HG03066 (cell line): ENCODE measurements around the gene DGKG.

Experiments used
- ATAC-seq: cut with Tn5 transposase; IDR thresholded peaks from one replicate; pipeline ENCODE4 v1.9.1; 2021; ENCODE audit warnings: low read depth; ENCODE audit not compliant: unreplicated experiment

The DGKG gene

DNA sequence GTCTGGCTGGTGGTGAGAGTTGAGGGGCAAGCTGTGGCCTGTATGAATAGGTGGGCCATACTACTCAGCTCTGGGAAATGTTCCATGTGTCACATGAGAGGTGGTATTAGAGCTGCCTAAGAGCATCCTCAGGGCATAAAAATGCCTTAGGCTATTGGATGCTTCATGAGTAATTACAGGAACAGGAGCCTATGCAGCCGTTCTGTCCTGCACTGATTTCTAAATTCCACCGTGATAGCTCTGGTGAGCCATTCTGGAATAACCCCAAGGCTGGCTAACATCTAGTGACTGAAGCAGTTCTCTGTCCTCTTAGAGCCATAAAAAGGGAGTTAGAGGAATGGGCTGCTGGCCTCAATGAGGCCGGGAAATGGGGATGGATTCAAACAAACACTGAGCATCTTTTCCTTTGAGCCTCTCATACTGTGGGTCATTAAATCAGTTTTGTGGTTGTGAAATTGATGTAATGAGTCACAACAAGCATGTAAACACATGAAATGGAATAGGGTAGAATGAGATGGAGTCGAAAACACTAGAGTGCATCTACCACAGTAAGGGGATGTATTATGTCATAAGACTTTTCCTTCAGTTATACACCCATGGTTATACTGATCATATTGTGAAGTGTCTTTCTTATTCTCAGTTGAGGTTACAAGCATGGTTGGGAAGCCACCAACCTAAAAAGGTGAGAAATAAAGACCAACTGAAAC is 41.0 kb downstream of the DGKG start:
- ATAC-seq: no peak

DNA sequence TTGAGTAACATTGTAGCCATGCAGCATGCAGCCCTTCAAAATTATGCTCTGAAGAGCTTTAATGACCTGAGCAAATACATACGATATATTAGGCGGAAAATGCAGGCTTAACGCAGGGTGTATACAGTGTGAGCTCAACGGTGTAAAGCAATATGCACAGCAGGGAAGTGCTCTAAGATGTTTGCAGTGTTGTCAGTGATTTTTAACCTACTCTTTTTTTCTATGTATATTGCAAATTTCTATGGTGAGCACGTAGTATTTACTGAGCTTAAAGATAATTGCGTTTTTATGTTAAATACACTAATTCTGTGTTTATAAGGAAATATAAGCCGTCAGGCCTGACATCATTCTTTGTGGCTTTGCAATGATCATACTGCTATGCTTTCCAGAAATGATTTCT is 42.1 kb downstream of the DGKG start:
- no peak for ATAC-seq

GRCh38 chr3:186318135-186318534 is 43.9 kb downstream of the DGKG start:
- ATAC-seq: no peak

DNA sequence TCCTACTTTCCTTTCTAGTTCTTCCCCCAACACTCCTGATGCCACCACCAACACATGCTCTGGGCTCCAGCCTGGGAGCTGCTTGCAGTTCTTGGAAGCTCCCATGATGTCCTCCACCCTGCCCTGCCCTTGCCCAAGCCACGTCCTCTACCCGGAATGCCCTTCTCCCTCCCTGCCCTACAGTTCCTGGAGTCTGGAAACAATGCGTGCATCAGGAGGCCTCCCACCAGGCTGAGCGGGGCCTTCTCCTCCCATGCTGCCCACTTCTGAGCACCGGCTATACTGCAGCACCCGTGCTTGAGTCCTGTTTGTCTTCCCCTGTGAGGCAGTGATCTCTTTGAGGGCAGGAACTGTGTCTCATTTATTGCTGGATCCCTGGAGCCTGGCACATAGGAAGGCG is 44.6 kb downstream of the DGKG start:
- no peak for ATAC-seq

DNA sequence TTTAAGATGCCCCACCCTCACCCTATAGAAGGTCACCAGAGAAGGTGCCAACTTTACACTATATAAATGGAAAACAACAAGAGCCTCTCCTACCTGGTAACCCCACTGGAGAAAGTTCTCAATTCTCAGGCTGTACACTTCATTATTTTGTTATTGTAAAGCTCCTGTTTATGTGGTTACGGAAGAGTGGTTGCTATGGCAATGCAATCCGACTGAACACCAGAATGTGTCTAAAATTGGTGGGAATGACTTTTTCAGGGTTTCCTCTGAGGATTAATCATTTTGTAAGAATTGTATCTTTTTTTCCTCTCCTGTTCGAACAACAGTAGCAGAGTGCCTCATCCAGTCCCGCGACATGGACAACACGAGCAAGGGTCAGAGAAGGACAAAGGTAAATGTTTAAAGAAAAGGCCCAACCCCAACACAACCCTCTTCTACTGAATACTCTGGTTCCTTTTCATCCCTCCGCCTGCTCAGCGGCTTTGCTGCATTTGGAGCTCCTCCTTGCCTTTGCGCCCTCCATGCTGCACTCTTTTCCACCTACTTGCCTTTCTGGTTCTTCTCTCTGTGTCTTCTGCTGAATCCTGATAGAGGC is 45.3 kb downstream of the DGKG start:
- ATAC-seq: no peak

DNA sequence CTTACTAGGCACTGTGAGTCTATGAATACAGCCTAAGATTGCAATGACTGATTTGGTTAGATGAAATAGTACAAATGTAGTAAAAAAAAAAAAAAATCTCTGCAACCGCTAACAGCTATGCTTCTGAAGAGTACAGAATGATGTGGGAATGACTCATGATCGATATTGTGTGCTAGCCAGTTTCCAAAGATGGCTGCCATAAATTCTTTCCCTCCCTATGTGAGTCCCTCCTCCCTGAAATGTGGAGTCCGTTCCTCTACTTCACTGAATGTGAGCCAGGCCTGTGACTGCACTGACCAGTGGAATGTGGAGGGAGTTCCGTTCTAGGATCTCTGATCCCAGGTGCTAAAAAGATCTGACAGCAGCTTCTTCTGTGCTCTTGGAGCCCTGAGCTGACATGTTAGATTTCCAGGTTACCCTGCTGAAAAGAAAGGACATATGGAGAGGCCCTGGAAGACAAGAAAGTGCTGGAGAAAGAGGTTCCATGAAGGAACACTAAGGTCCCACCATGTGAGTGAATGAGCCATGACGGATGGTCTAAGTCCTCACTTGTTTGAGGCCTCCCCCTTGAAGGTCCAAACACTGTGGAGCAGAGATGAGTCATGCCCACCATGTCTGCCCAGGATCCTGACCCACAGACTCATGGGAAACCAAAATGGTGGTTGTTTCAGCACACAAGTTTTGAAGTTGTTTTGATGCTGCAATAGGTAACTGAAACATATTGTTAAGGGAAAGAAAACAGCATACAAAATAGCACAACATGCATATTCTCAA is 46.3 kb downstream of the DGKG start:
- no peak for ATAC-seq

GRCh38 chr3:186314896-186315295 is 47.1 kb downstream of the DGKG start:
- no peak for ATAC-seq

GRCh38 chr3:186311441-186311840 is 50.6 kb downstream of the DGKG start:
- no peak for ATAC-seq

GRCh38 chr3:186308549-186308948 is 53.5 kb downstream of the DGKG start:
- no peak for ATAC-seq

DNA sequence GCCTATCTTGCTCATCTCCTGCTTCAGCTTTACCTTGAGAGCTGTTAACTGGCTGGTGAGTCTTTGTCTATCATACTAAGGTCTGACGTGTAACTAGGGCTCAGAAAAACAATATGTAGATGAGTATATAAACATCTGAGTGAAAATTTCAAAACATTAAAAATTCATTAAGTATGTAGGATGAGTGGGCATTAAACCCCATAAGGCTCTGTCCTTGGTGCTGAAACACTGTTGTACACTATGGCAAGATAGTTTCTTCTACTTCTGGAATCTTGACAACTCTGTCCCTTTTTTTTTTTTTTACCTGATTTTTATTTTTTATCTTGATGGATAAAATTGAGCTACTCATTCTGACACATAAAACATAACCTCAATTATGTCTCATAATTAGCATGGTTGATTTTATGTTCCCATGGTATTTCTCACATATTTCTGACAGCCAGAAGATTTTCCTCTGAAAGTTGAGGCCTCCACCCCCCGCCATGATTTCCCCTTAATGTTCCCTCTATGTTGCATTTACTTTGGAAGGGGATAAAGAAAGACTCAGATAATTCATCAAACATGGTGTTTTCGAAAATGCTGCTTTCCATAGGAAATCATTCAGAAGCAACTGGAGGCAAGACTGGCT is 54.3 kb downstream of the DGKG start:
- ATAC-seq: no peak

GRCh38 chr3:186305286-186305685 is 56.7 kb downstream of the DGKG start:
- no peak for ATAC-seq

DNA sequence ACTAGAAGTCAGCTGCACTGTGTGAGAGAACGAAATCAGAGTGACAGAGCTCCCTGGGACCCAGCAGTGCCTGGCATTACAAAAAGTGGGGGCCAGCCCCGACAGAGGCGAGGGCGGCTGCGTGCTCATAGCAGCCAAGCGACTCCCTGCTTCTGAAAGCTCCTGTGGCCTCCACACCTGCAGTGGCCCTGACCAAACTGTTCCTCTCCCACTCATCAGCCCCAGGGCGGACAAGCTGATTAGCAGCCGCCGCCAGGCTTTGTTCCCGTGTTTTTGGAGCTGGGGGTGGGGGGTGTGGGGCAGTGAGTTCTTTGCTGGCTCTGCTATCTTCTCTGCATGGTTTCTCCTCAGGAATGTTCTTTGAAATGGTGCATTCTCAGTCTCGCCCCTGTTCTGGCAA is 58.1 kb downstream of the DGKG start:
- no peak for ATAC-seq

- ATAC-seq: no peak
Observed at GRCh38 chr3:186299327-186299726, 62.7 kb downstream of the DGKG start.

GRCh38 chr3:186298876-186299275 is 63.2 kb downstream of the DGKG start:
- no peak for ATAC-seq

DNA sequence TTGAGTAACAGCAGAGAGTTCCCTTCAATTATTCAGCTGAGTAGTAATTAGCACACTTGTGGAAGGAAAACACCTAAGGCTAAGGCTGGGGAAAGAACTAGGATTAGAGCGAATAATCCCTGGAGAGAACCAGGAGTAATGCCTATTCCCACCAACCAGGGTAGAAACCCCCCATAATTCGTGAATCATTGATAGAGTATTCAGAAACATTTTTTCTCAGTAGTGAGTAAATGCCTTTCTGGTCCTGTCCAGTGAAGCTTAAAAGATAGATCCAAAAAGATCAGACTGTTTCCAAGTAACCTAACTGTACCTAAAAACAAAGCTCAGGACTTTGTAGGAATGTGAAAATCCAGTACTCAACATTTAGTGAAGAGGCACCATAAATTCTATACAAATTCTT is 71.2 kb downstream of the DGKG start:
- no peak for ATAC-seq

GRCh38 chr3:186287711-186288110 is 74.3 kb downstream of the DGKG start:
- ATAC-seq: no peak

- ATAC-seq: no peak
Observed at GRCh38 chr3:186286114-186286513, 75.9 kb downstream of the DGKG start.

DNA sequence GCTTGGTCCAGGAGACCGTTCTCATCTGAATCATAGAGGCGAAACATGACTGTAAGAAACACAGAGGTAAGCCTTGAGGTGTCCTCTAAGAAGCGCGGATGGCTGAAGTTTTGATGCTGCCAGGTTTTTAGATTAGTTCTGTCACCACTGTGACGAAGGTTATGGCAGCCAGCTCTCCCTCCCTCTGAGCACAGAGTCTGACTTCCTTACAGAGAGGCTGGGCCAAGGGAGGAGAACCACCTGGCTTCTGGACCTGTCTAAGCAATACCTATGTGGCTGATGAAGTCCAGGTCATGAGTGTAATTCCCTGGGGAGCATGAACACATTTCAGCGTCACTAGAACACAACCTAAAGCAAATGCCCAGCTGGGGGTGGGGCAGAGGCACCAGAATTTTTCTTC is 77.4 kb downstream of the DGKG start:
- ATAC-seq: no peak

DNA sequence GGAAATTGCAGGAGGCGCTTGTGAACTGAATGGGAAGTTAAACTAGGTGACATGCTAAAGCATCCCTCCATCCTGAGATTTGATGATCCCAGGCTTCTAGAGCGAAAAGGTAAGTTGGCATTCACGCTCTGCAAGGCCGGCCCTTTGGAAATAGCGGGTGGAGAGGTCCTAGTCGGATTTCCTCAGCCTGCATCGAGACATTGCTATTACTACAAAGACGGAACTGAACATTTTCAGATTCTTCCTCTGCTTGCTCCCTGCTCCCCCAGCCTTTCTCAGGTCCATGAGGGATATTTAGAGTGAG is 77.7 kb downstream of the DGKG start:
- ATAC-seq: no peak

- no peak for ATAC-seq
Observed at GRCh38 chr3:186283651-186284348, 78.2 kb downstream of the DGKG start.

- ATAC-seq: no peak
Observed at GRCh38 chr3:186283096-186283495, 78.9 kb downstream of the DGKG start.
